OCI-LY3 (cell line): ENCODE data around the gene LMTK3.
A peak's percentile ranks its signal among the peaks of the same experiment; 100 is the strongest.

ENCODE experiments used
- H2AFZ ChIP-seq: fragments of 200-600, 300-600 bp; shearing (Covaris generic); 2 replicates; pipeline ENCODE4 v1.6.0; 2014; ENCODE audit warnings: antibody characterized with exemption, low read depth, low read length
- H3K27ac ChIP-seq: fragments of 200-600, 300-600 bp; sonication (generic); 2 replicates; pipeline ENCODE4 v1.5.1; 2014; ENCODE audit warnings: mild to moderate bottlenecking, low read length, moderate library complexity, mixed read lengths
- H3K27me3 ChIP-seq: fragments of 200-600, 300-600 bp; sonication (generic); 2 replicates; pipeline ENCODE4 v1.6.1; 2014; ENCODE audit warnings: low read depth, low read length, mixed read lengths
- H3K36me3 ChIP-seq: fragments of 200-600, 300-600 bp; sonication (generic); replicated peaks from 2 replicates; pipeline ENCODE3; 2014; ENCODE audit warnings: low read depth, low read length, mixed read lengths
- H3K4me1 ChIP-seq: fragments of 300-600, 200-600 bp; sonication (generic); 2 replicates; pipeline ENCODE4 v1.6.1; 2014; ENCODE audit warnings: low read length, mixed read lengths
- H3K4me2 ChIP-seq: fragments of 200-600, 300-600 bp; sonication (generic); 2 replicates; pipeline ENCODE4 v1.6.1; 2014; ENCODE audit warnings: low read length, mixed read lengths
- H3K4me3 ChIP-seq: fragments of 300-600, 200-600 bp; sonication (generic); 2 replicates; pipeline ENCODE4 v1.5.1; 2014; ENCODE audit warnings: antibody characterized with exemption, mild to moderate bottlenecking, low read length, moderate library complexity
- H3K79me2 ChIP-seq: fragments of 300-600, 200-600 bp; shearing (Covaris generic); 2 replicates; pipeline ENCODE4 v1.6.1; 2014; ENCODE audit warnings: mild to moderate bottlenecking, low read length, mixed read lengths
- H3K9ac ChIP-seq: fragments of 300-600, 200-600 bp; shearing (Covaris generic); 2 replicates; pipeline ENCODE4 v1.6.0; 2014; ENCODE audit warnings: mild to moderate bottlenecking, low read length, moderate library complexity
- H3K9me3 ChIP-seq: fragments of 200-600, 300-600 bp; shearing (Covaris generic); 2 replicates; pipeline ENCODE4 v1.6.1; 2014; ENCODE audit warnings: low read length, mixed read lengths; ENCODE audit not compliant: insufficient read depth
- H4K20me1 ChIP-seq: fragments of 200-600, 300-600 bp; sonication (generic); 2 replicates; pipeline ENCODE4 v1.6.1; 2016; ENCODE audit warnings: low read length, mixed read lengths; ENCODE audit not compliant: insufficient read depth
- CTCF ChIP-seq: fragments of 200-600, 300-600 bp; sonication (generic); IDR thresholded peaks from 2 replicates; pipeline ENCODE4 v1.5.1; 2014; ENCODE audit warnings: antibody characterized with exemption, low read length, low read depth
- EZH2phosphoT487 ChIP-seq: fragments of 200-600 bp; shearing (Covaris generic); IDR thresholded peaks from 2 replicates; pipeline ENCODE4 v1.6.1; 2018; ENCODE audit warnings: antibody characterized with exemption, mixed run types, low read depth

LMTK3 gene

DNA sequence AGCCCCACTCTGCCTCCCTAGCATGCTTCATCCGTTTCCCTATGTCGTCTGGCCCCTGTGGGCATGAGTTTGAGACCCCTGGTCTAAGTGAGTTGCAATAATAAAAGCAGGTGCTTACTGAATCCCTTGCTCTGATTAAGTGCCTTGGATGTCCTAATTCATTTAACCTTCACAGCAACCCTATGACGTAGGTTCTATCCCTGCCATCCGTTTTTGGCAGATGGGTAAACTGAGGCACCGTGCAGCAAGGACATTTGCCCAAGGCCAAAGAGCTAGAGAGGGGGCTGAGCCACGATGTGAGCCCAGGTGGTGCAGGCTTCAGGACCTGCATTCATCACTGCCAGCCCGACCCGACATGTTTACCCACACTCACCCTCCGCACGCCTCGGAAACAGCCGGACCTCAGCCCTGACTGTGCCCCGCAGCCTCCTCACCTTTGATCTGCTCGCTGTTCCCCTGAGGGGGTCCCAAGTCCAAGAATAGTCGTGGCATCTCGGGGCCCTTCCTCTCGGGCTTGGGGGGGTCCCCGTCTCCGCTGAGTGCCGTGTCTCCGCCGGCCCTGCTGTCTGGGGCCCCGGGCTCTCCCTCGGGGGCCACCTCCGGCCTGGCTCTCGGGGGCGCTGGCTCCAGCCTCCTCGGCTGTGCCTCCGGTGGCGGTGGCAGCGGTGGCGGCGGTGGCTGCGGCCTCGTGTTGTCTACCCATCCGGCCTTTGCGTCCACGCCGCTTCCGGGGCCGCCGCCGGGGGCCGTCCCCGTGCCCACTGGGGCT lies 14.5 kb downstream of the LMTK3 start:
- Histone ChIP-seq H3K9ac (peak overlapping the region; percentile 80), H3K27ac (peak overlapping the region; percentile 16; the same call in 1 of the 2 replicates), H3K27me3 (peaks cover 4% of the 10 kb centered on the region; the same call in 1 of the 2 replicates), H3K4me2 (peak overlapping the region; percentile 86), H4K20me1 (no peaks in the 10 kb centered on the region), H2AFZ (peak overlapping the region; percentile 37), H3K9me3 (no peaks in the 10 kb centered on the region), H3K4me3 (peak overlapping the region; percentile 81), H3K36me3 (no peaks in the 10 kb centered on the region), H3K79me2 (no peaks in the 10 kb centered on the region), H3K4me1 (peaks cover 29% of the 10 kb centered on the region)
- no peak for TF ChIP-seq EZH2phosphoT487
- TF ChIP-seq CTCF: no peak

GRCh38 chr19:48495396-48495795 lies 16.2 kb downstream of the LMTK3 start:
- TF ChIP-seq CTCF (no peak), EZH2phosphoT487 (no peak)
- Histone ChIP-seq H3K27me3 (peaks cover 4% of the 10 kb centered on the region; the same call in 1 of the 2 replicates), H3K4me1 (peaks cover 26% of the 10 kb centered on the region), H4K20me1 (no peaks in the 10 kb centered on the region), H3K4me3 (no peak overlapping the region), H2AFZ (no peak overlapping the region), H3K79me2 (no peaks in the 10 kb centered on the region), H3K9me3 (no peaks in the 10 kb centered on the region), H3K4me2 (no peak overlapping the region), H3K27ac (no peak overlapping the region), H3K9ac (no peak overlapping the region), H3K36me3 (no peaks in the 10 kb centered on the region)

GRCh38 chr19:48493718-48494401 lies 17.8 kb downstream of the LMTK3 start:
- Histone ChIP-seq H3K4me1 (peaks cover 35% of the 10 kb centered on the region), H3K9ac (no peak overlapping the region), H3K27me3 (peaks cover 4% of the 10 kb centered on the region; the same call in 1 of the 2 replicates), H3K79me2 (no peaks in the 10 kb centered on the region), H2AFZ (no peak overlapping the region), H3K4me2 (no peak overlapping the region), H3K27ac (no peak overlapping the region), H3K4me3 (no peak overlapping the region), H3K36me3 (no peaks in the 10 kb centered on the region), H3K9me3 (no peaks in the 10 kb centered on the region), H4K20me1 (no peaks in the 10 kb centered on the region)
- TF ChIP-seq EZH2phosphoT487 (no peak), CTCF (no peak)
